Tibial nerve (tissue), 4 donors: Measurements from ENCODE around the gene ATG4D. TPM values are rescaled to one million over a fixed set of nuclear protein-coding genes. Genes with fewer than 3 reads are reported as not detected.

ENCODE experiments used
- DNase-seq, 2 donors: peaks; one replicate each; pipeline ENCODE4 v3.0.0-alpha.2; 2019; ENCODE audit warnings: low spot score in 2 of 2
- H3K27ac ChIP-seq, 4 donors: fragments of 200-600 bp; sonication (generic) in 3 of 4; one replicate each; pipeline ENCODE4 v1.5.1; 2017 to 2019; ENCODE audit warnings: mild to moderate bottlenecking in 1 of 4
- H3K27me3 ChIP-seq, 2 donors: fragments of 200-600 bp; sonication (generic) in 1 of 2; one replicate each; pipeline versions ENCODE4 v1.5.1 to v1.6.0; 2017 to 2019
- H3K36me3 ChIP-seq, 3 donors: fragments of 200-600 bp; sonication (generic); one replicate each; pipeline ENCODE4 v1.5.1; 2018 to 2019
- H3K4me1 ChIP-seq, 4 donors: fragments of 200-600 bp; sonication (generic) in 3 of 4; one replicate each; pipeline ENCODE4 v1.5.1; 2017 to 2019
- H3K4me3 ChIP-seq, 4 donors: fragments of 200-600 bp; sonication (generic) in 3 of 4; one replicate each; pipeline ENCODE4 v1.5.1; 2017 to 2019; ENCODE audit warnings: mild to moderate bottlenecking in 1 of 4, moderate library complexity in 1 of 4
- H3K9me3 ChIP-seq, 4 donors: fragments of 200-600 bp; sonication (generic) in 3 of 4; one replicate each; pipeline ENCODE4 v1.5.1; 2017 to 2019
- EP300 ChIP-seq, 2 donors: sonication (generic); formaldehyde crosslinking; IDR thresholded peaks; one replicate each; pipeline ENCODE4 v1.6.1; 2017; ENCODE audit warnings: antibody characterized with exemption in 2 of 2, mild to moderate bottlenecking in 1 of 2
- POLR2A ChIP-seq, 2 donors: fragments of 450-650 bp; IDR thresholded peaks; one replicate each; pipeline ENCODE4 v1.6.1; 2017; ENCODE audit warnings: antibody characterized with exemption in 2 of 2, mild to moderate bottlenecking in 2 of 2, moderate library complexity in 2 of 2
- WGBS, 2 donors: methylation state at CpG; one replicate each; pipeline ENCODE4 v1.1.5; 2018; 5-methylcytosine and 5-hydroxymethylcytosine counted together
- total RNA-seq, 4 donors: library from RNA; depleted of rRNA; stranded (reverse); fragments of >200 nt; gene quantifications; one replicate each; pipeline ENCODE4 v1.1.0, GENCODE V29; 2016
- TF ChIP-seq, protein P1 (sequence below), 5 experiments: fragments of 200-600 bp in 3 of 5; fragments of 450-650 bp in 2 of 5; sonication (generic) in 3 of 5; IDR thresholded peaks; one replicate each; pipeline ENCODE4 v1.5.1; 2016 to 2019; ENCODE audit warnings: antibody characterized with exemption in 5 of 5, mild to moderate bottlenecking in 3 of 5, moderate library complexity in 2 of 5

The ATG4D gene
- total RNA-seq, 4 donors from 2014 or later: 11.5 to 27.8 (median 17.8) TPM

DNA sequence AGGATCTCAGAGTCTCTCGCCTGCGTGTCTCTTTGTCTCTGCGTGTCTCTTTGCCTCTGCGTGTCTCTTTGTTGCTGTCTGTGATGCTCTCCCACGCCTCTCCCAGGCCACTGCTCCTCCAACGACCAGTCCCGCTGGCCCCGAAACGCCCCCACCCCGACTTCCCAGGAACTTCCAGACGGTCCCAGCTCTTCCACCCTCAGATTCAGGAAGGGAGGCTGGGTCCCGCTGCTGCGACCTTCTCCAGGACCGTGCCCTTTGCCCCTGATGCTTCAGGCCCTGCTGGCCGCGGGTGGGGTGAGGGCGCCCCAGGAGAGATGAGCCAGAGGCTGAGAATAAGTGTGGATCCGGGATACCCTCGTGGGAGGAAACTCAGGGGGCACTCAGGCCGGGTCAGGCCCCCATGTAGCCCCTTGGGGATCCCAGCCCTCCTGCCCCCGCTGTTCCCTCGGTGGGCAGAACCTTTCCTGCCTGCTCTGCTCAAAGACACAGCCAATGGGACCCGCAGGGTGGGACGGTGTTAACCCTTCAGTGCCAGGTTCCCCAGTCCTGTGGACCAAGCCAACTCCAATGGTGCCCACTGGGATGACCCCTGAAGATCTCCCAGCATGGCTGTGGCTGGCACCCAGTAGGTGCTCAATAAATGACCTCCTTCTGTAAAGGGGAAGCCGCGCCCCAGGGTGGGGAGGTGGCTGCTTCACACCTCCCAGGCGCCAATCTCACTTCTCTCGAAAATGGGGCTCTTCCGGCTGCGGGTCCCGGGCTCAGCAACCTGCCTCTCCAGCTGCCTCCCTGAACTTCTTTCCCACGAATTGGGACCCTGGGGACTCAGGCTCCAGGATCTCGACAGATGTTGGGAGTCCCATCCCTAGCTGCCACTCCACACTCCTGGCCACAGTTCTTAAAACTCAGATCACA, 25.0 kb upstream of the ATG4D start:
- Histone ChIP-seq H3K27ac (no peak overlapping the region), H3K4me3 (no peak overlapping the region), H3K9me3 (no peaks in the 10 kb centered on the region), H3K36me3 (no peaks in the 10 kb centered on the region), H3K27me3 (peaks cover 0 to 85% of the 10 kb centered on the region in 2 donors), H3K4me1 (peaks cover 0 to 33% (median 13%) of the 10 kb centered on the region in 4 donors)
- no peak for DNase-seq
- WGBS, 2 donors: 7 to 20% methylated on average over 23 to 25 of the region's 33 CpGs
- no peak for TF ChIP-seq EP300 (IDR thresholded peaks at IDR 0.05)
- TF ChIP-seq, protein P1, sequence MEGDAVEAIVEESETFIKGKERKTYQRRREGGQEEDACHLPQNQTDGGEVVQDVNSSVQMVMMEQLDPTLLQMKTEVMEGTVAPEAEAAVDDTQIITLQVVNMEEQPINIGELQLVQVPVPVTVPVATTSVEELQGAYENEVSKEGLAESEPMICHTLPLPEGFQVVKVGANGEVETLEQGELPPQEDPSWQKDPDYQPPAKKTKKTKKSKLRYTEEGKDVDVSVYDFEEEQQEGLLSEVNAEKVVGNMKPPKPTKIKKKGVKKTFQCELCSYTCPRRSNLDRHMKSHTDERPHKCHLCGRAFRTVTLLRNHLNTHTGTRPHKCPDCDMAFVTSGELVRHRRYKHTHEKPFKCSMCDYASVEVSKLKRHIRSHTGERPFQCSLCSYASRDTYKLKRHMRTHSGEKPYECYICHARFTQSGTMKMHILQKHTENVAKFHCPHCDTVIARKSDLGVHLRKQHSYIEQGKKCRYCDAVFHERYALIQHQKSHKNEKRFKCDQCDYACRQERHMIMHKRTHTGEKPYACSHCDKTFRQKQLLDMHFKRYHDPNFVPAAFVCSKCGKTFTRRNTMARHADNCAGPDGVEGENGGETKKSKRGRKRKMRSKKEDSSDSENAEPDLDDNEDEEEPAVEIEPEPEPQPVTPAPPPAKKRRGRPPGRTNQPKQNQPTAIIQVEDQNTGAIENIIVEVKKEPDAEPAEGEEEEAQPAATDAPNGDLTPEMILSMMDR (IDR thresholded peaks at IDR 0.05): no peak
- no peak for TF ChIP-seq POLR2A (IDR thresholded peaks at IDR 0.05)

DNA sequence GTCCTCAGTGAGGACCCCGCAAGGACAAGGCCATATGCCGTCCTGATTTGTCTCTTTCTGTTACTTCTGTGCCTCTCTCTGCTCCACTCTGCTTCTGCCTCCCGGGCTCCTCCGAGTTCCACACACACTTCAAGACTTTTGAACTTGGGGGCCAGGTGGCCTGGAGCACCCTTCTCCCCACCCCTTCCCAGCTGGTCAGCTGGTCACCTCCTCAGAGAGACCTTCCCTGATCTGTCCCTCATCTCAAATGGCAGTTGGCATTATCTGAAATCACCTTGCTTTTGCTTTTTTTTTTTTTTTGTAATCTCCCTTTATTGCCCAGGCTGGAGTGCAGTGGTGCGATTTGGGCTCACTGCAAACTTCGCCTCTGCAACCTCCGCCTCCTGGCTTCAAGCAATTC, 24.3 kb upstream of the ATG4D start:
- WGBS, 2 donors: 73% methylated on average over 7 of the region's 7 CpGs
- Histone ChIP-seq H3K4me1 (peaks cover 0 to 28% (median 13%) of the 10 kb centered on the region in 4 donors), H3K9me3 (no peaks in the 10 kb centered on the region), H3K27ac (no peak overlapping the region), H3K4me3 (no peak overlapping the region), H3K36me3 (no peaks in the 10 kb centered on the region), H3K27me3 (peaks cover 0 to 77% of the 10 kb centered on the region in 2 donors)
- TF ChIP-seq POLR2A (IDR thresholded peaks at IDR 0.05) (no peak), EP300 (IDR thresholded peaks at IDR 0.05) (no peak)
- TF ChIP-seq, protein P1 (IDR thresholded peaks at IDR 0.05): no peak
- DNase-seq: no peak

DNA sequence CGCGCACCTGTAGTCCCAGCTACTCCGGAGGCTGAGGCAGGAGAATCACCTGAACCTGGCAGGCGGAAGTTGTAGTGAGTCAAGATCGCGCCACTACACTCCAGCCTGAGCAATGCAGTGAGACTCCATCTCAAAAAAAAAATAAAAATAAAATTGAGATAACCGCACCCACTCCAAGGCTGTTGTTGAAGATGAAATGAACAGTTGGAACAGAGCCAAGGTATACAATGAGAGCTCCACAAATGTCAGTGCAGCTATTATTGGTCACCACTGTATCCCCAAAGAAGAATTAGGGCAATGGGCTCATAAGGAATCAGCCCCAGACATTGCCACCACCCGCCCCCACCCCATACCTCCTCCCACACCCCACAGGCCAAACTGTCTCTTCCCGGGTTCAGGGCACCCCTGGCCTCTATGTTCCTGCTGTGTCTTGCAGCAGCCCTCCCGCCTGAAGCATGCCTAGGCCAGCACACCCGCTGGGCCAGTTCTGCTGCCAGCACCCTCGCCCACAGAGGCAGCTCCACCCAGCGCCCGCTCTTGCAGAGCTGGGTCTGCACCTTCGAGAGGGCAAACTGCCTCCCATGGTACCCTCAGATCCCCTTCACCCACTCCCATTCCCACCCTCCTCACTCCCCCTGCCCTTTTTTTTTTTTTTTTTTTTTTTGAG, 22.9 kb upstream of the ATG4D start:
- no peak overlapping the region for H3K27ac ChIP-seq
- no peak for TF ChIP-seq EP300 (IDR thresholded peaks at IDR 0.05)
- no peak for TF ChIP-seq POLR2A (IDR thresholded peaks at IDR 0.05)
- TF ChIP-seq, protein P1 (IDR thresholded peaks at IDR 0.05): no peak
- 84% methylated on average over 15 of the region's 15 CpGs for WGBS, 2 donors
- no peak for DNase-seq
- H3K27me3 ChIP-seq: peaks cover 0 to 64% of the 10 kb centered on the region in 2 donors
- H3K36me3 ChIP-seq: no peaks in the 10 kb centered on the region
- no peak overlapping the region for H3K4me3 ChIP-seq
- H3K9me3 ChIP-seq: no peaks in the 10 kb centered on the region
- H3K4me1 ChIP-seq: peaks cover 0 to 25% (median 13%) of the 10 kb centered on the region in 4 donors

DNA sequence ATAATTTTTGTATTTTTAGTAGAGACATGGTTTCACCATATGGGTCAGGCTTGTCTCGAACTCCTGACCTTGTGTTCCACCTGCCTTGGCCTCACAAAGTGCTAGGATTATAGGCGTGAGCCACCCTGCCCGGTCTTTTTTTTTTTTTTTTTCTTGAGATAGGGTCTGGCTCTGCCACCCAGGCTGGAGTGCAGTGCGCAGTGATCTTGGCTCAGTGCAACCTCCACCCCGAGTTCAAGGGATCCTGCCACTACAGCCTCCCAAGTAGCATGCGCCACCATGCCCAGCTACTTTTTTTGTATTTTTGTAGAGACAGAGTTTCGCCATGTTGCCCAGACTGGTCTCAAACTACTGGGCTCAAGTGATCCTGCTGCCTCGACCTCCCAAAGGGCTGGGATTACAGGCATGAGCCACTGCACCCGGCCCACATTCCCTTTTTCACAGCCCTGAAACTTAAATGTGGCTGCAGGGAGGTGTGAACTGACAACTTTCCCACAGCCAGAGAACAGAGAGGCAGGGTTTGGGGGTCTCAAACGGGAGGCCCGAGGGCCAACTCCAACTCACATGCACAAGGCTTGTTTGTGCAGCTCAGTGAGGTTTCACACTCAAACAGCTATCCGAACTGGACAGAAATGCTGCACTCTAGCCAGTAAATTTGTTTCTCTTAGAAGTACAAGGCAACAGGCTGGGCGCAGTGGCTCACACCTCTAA, 22.1 kb upstream of the ATG4D start:
- WGBS, 2 donors: 71 to 77% methylated on average over 13 of the region's 13 CpGs
- no peak for DNase-seq
- Histone ChIP-seq H3K9me3 (no peaks in the 10 kb centered on the region), H3K4me1 (peaks cover 0 to 25% (median 13%) of the 10 kb centered on the region in 4 donors), H3K27me3 (peaks cover 0 to 55% of the 10 kb centered on the region in 2 donors), H3K36me3 (no peaks in the 10 kb centered on the region), H3K27ac (no peak overlapping the region), H3K4me3 (no peak overlapping the region)
- no peak for TF ChIP-seq EP300 (IDR thresholded peaks at IDR 0.05)
- TF ChIP-seq, protein P1 (IDR thresholded peaks at IDR 0.05): no peak
- TF ChIP-seq POLR2A (IDR thresholded peaks at IDR 0.05): no peak
